Natural killer cell treated with Interleukin-12 subunit alpha and Interleukin-12 subunit beta and Interleukin-15 and Interleukin-18, amount 100 ng/mL, for 72 hours (primary cell): ENCODE data around the gene STARD6. TPM values are rescaled to one million over a fixed set of nuclear protein-coding genes. Genes with fewer than 3 reads are reported as not detected.

Source experiments
- total RNA-seq, 2 donors: library from RNA; stranded (reverse); gene quantifications; one replicate each; pipeline ENCODE4 v1.2.3, GENCODE V29; 2022

The STARD6 gene
- total RNA-seq, 2 donors from 2014 or later: not detected

Other genes starting within 250 kb of the STARD6 start
- 100 to 1,000 TPM; 149 to 211 TPM for gene MBD2, start 133.2 kb downstream of the STARD6 start, total RNA-seq
- 10 to 100 TPM; 11.4 to 18.7 TPM for gene POLI, start 88.3 kb downstream of the STARD6 start, total RNA-seq
- 10 to 100 TPM in 1 of 2 donors, 1 to 10 TPM in 1; 5.9 to 12.4 TPM for gene C18orf54, start within 50 bp of the STARD6 start, total RNA-seq
- not detected for gene DYNAP, start 233.4 kb upstream of the STARD6 start, total RNA-seq